Left ventricle myocardium inferior (tissue), 1 donor: ENCODE measurements around the gene NCKAP5. TPM values are rescaled to one million over a fixed set of nuclear protein-coding genes. Genes with fewer than 3 reads are reported as not detected.

Experiments
- DNase-seq: peaks from one replicate; pipeline ENCODE4 v3.0.0-alpha.2; 2020
- H3K27ac ChIP-seq: fragments of 200-600 bp; replicated peaks from 2 replicates; pipeline ENCODE4 v1.8.0; 2021
- H3K27me3 ChIP-seq: fragments of 200-600 bp; 2 replicates; pipeline ENCODE4 v1.8.0; 2021; ENCODE audit warnings: low read depth
- H3K36me3 ChIP-seq: fragments of 200-600 bp; 2 replicates; pipeline ENCODE4 v1.8.0; 2021
- H3K4me1 ChIP-seq: fragments of 200-600 bp; 2 replicates; pipeline ENCODE4 v1.8.0; 2021
- H3K4me3 ChIP-seq: fragments of 200-600 bp; 2 replicates; pipeline ENCODE4 v1.8.0; 2021; ENCODE audit warnings: mild to moderate bottlenecking, moderate library complexity
- H3K9me3 ChIP-seq: fragments of 200-600 bp; replicated peaks from 2 replicates; pipeline ENCODE4 v1.8.0; 2021
- intact Hi-C: fragments of 100-400 bp; cut with micrococcal nuclease; formaldehyde crosslinking; loops from one replicate; pipeline ENCODE4 v1.11.0; 2022
- total RNA-seq: library from RNA; stranded (reverse); fragmentation: NEBNext Ultra II Directional; extraction: Animal tissue kit (Norgen Biotek cat#: 25700); gene quantifications from one replicate; pipeline ENCODE4 v1.2.1, GENCODE V29; 2021
- TF ChIP-seq, protein P1 (sequence below): fragments of 200-600 bp; IDR thresholded peaks from 2 replicates; pipeline ENCODE4 v1.8.0; 2021; ENCODE audit warnings: antibody characterized with exemption, mild to moderate bottlenecking, borderline replicate concordance
- donor health status: DM: no; HTN: yes; CAD: no; lungs with severe emphysema.

The NCKAP5 gene
- total RNA-seq, 1 donor from 2014 or later = 6.0 TPM

DNA sequence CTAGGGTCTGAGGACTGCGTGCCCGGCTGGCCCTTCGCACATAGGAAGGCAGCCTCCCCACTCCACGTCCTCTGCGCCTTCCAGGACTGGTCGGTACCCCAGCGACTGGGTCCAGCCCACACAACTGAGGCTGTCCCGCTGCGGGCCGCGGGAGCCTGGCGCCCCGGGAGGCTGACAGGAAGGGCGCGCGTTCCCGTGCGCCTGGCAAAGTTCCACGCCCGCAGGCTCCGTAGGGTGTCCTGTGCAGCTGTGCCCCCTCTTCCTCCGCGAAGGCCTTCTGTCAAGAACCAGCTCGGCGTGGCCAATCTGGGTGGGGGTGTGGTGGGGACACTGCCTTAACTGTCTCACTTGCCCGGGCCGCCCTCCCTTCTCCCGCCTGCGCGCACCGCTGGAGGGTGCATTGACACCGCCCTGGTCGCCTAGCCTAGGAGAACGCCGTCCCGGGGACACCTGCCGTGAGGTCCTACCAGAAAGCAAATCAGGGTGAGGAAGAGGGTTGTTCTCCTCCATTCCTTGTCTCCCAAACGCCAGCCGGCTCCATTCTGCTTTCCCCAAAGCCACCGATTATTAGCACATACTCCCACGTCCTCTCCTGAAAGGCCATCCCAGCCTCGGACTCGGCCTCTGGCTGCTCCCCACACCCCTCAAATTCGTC, 897.6 kb downstream of the NCKAP5 start:
- H3K27me3 ChIP-seq = peaks cover 87% of the 10 kb centered on the region
- TF ChIP-seq, protein P1, sequence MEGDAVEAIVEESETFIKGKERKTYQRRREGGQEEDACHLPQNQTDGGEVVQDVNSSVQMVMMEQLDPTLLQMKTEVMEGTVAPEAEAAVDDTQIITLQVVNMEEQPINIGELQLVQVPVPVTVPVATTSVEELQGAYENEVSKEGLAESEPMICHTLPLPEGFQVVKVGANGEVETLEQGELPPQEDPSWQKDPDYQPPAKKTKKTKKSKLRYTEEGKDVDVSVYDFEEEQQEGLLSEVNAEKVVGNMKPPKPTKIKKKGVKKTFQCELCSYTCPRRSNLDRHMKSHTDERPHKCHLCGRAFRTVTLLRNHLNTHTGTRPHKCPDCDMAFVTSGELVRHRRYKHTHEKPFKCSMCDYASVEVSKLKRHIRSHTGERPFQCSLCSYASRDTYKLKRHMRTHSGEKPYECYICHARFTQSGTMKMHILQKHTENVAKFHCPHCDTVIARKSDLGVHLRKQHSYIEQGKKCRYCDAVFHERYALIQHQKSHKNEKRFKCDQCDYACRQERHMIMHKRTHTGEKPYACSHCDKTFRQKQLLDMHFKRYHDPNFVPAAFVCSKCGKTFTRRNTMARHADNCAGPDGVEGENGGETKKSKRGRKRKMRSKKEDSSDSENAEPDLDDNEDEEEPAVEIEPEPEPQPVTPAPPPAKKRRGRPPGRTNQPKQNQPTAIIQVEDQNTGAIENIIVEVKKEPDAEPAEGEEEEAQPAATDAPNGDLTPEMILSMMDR = no peak
- H3K9me3 ChIP-seq = no peaks in the 10 kb centered on the region
- H3K4me3 ChIP-seq = peak overlapping the region; percentile 69
- no peaks in the 10 kb centered on the region for H3K36me3 ChIP-seq
- peaks cover 30% of the 10 kb centered on the region for H3K4me1 ChIP-seq
- intact Hi-C loops = no loop called here
- H3K27ac ChIP-seq = no peak overlapping the region
- DNase-seq = peak; percentile 18

GRCh38 chr2:132669908-132670495, 898.3 kb downstream of the NCKAP5 start, which contains the start of gene LYPD1:
TSS of gene LYPD1 (minus strand) at chr2:132670205. CDS start at chr2:132669932, 273 bp downstream.
- no peak within 1 kb of the TSS for H3K27ac ChIP-seq
- H3K27me3 ChIP-seq = peaks cover 93% of the 10 kb centered on the region
- H3K4me3 ChIP-seq = peak within 1 kb of the TSS; percentile 69
- intact Hi-C loops = no loop called here
- no peaks in the 10 kb centered on the region for H3K9me3 ChIP-seq
- no peaks in the 10 kb centered on the region for H3K36me3 ChIP-seq
- DNase-seq = no peak
- TF ChIP-seq, protein P1 = no peak
- peaks cover 30% of the 10 kb centered on the region for H3K4me1 ChIP-seq

GRCh38 chr2:132668987-132669907, 899.0 kb downstream of the NCKAP5 start:
- no peak for DNase-seq
- Histone ChIP-seq H3K4me1 (peaks cover 30% of the 10 kb centered on the region), H3K27me3 (peaks cover 98% of the 10 kb centered on the region), H3K4me3 (peak overlapping the region; percentile 69), H3K27ac (no peak overlapping the region), H3K36me3 (no peaks in the 10 kb centered on the region), H3K9me3 (no peaks in the 10 kb centered on the region)
- intact Hi-C loops = no loop called here
- TF ChIP-seq, protein P1 = no peak

GRCh38 chr2:132668189-132668823, 900.0 kb downstream of the NCKAP5 start:
- H3K4me3 ChIP-seq = peak overlapping the region; percentile 69
- no peak for DNase-seq
- H3K27me3 ChIP-seq = peaks cover 98% of the 10 kb centered on the region
- intact Hi-C loops = no loop called here
- H3K27ac ChIP-seq = no peak overlapping the region
- H3K36me3 ChIP-seq = no peaks in the 10 kb centered on the region
- TF ChIP-seq, protein P1 = peak; percentile 26
- H3K4me1 ChIP-seq = peaks cover 30% of the 10 kb centered on the region
- H3K9me3 ChIP-seq = no peaks in the 10 kb centered on the region

GRCh38 chr2:132667706-132668105, 900.6 kb downstream of the NCKAP5 start:
- H3K9me3 ChIP-seq = no peaks in the 10 kb centered on the region
- intact Hi-C loops = no loop called here
- TF ChIP-seq, protein P1 = no peak
- no peak overlapping the region for H3K4me3 ChIP-seq
- H3K27me3 ChIP-seq = peaks cover 98% of the 10 kb centered on the region
- DNase-seq = no peak
- H3K4me1 ChIP-seq = peaks cover 30% of the 10 kb centered on the region
- H3K36me3 ChIP-seq = no peaks in the 10 kb centered on the region
- H3K27ac ChIP-seq = no peak overlapping the region
